ENCODE results near the gene PIEZO1. TPM values are rescaled to one million over a fixed set of nuclear protein-coding genes. Genes with fewer than 3 reads are reported as not detected.

Gene PIEZO1
- total RNA-seq, 1 experiment from 2014 or later = 71.1 TPM

DNA sequence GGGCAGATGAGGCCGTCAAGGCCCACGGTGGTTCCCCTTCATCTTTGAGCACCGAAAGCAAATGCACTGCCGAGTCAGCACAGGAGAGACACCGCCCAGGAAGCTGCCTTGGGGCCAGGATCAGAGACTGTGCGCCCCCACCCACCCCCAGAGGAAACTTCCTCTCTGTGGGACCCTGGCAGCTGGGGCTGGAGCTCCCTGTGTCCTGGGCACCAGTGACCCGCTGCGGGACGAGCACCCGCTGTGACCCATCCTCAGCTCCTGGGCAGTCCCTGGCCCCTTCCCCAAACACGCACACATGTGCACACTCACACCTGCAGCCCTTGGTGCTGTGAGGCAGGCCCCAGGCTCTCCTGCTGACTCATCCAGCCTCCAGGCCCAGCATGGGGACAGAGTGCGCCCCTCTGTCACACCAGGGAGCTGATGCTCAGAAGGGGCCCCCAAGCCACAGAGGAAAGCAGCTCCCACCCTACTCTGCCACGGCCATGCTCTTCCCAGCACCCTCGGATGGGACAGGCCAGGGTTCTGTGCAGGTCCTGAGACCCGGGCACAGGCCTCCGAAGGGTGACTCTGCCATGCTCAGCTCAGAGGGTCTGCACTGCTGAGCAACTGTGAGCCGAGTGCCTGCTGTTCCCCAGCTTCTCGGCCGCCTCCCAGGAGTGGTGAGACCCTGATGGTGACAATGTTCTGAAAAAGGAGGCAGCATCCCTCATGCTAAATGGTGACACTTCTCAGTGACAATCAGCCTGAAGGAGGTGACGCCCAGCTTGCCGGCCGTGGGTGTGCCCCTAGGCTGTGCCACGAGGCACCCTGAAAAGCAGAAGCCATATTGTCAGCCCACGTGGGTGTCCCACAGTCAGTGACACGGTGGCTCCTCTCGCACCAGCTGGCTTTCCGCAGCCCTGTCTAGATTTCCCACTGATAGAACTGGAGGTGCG lies 3.6 kb downstream of the PIEZO1 start:
- Histone ChIP-seq H3K14ac (ENCODE audit: insufficient read depth, low read length) (no peak overlapping the region), H2AFZ (ENCODE audit: low read length) (no peak overlapping the region), H3K56ac (ENCODE audit: insufficient read length, low read depth, low read length) (no peak overlapping the region), H3K4ac (ENCODE audit: low read depth, low read length) (no peak overlapping the region), H3K23ac (ENCODE audit: insufficient read length, low read depth, low read length) (no peak overlapping the region), H2BK5ac (ENCODE audit: insufficient read length, low read length) (no peak overlapping the region), H3K79me1 (ENCODE audit: insufficient read depth, low read depth, low read length, poor library complexity, severe bottlenecking) (no peaks in the 10 kb centered on the region), H2BK20ac (ENCODE audit: low read depth, low read length, poor library complexity, severe bottlenecking) (no peak overlapping the region), H3K79me2 (ENCODE audit: insufficient read depth, low read length) (peaks cover 4% of the 10 kb centered on the region; the same call in 1 of the 2 replicates), H4K8ac (replicated peaks; ENCODE audit: insufficient read length, low read depth, low read length) (no peak overlapping the region), H3K4me1 (ENCODE audit: insufficient read depth, low read length) (no peaks in the 10 kb centered on the region), H4K91ac (ENCODE audit: insufficient read length, low read depth, low read length) (no peak overlapping the region), H4K20me1 (ENCODE audit: control insufficient read depth, insufficient read depth, insufficient read length) (peaks cover 2% of the 10 kb centered on the region), H3K4me2 (ENCODE audit: insufficient read depth, insufficient read length, low read length) (no peak overlapping the region), H3K27me3 (ENCODE audit: insufficient read depth, low read length) (no peaks in the 10 kb centered on the region), H3K18ac (ENCODE audit: insufficient read length, low read depth, low read length) (no peak overlapping the region), H3K9me3 (ENCODE audit: control insufficient read depth, low read depth, low read length) (no peaks in the 10 kb centered on the region), H3K9ac (ENCODE audit: extremely low read depth, insufficient read length, low read length) (no peak overlapping the region), H2AK5ac (ENCODE audit: insufficient read length, low read length) (no peak overlapping the region), H3T11ph (ENCODE audit: low read length) (no peak overlapping the region), H2BK120ac (ENCODE audit: low read depth, low read length, poor library complexity, severe bottlenecking) (no peak overlapping the region), H3K27ac (ENCODE audit: insufficient read length, low read depth, low read length) (no peak overlapping the region), H2BK12ac (ENCODE audit: insufficient read length, low read depth, low read length) (no peak overlapping the region), H4K5ac (ENCODE audit: insufficient read length, low read depth, low read length) (no peak overlapping the region), H3K23me2 (ENCODE audit: insufficient read length, low read depth, low read length, poor library complexity, severe bottlenecking) (peaks cover 10% of the 10 kb centered on the region), H2BK15ac (ENCODE audit: low read depth, low read length) (no peak overlapping the region)
- Mint-ChIP-seq H3K4me3 (no peak overlapping the region), H3K9me3 (no peaks in the 10 kb centered on the region), H3K27ac (peak overlapping the region in 1 of 3 experiments; percentile 62; a peak in 1 of 7 replicates), H3K4me1 (peaks cover 31 to 41% of the 10 kb centered on the region in 2 experiments), H3K27me3 (ENCODE audit: low read depth) (peaks cover 3% of the 10 kb centered on the region; the same call in 1 of the 2 replicates), H3K36me3 (ENCODE audit: insufficient read depth in 1 of 3, low read depth in 3 of 3) (no peaks in the 10 kb centered on the region)
- WGBS (ENCODE audit: extremely low coverage, insufficient read length, low lambda C conversion rate) = no CpG with 5 or more reads among the region's 28 CpGs
- TF ChIP-seq, protein P1, sequence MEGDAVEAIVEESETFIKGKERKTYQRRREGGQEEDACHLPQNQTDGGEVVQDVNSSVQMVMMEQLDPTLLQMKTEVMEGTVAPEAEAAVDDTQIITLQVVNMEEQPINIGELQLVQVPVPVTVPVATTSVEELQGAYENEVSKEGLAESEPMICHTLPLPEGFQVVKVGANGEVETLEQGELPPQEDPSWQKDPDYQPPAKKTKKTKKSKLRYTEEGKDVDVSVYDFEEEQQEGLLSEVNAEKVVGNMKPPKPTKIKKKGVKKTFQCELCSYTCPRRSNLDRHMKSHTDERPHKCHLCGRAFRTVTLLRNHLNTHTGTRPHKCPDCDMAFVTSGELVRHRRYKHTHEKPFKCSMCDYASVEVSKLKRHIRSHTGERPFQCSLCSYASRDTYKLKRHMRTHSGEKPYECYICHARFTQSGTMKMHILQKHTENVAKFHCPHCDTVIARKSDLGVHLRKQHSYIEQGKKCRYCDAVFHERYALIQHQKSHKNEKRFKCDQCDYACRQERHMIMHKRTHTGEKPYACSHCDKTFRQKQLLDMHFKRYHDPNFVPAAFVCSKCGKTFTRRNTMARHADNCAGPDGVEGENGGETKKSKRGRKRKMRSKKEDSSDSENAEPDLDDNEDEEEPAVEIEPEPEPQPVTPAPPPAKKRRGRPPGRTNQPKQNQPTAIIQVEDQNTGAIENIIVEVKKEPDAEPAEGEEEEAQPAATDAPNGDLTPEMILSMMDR (conservative IDR thresholded peaks at IDR 0.05) = no peak
- DNase-seq = no peak
